D721Med (cell line): ENCODE results near the gene TBX15.

Experiments
- DNase-seq: peaks from one replicate; pipeline ENCODE4 v3.0.0; 2011; ENCODE audit warnings: low spot score; ENCODE audit not compliant: insufficient read length
- FAIRE-seq: peaks from 2 replicates; lab custom pipeline; 2011; peaks lifted over from hg19 to GRCh38; lab: Jason Lieb, UNC
- CTCF ChIP-seq: IDR thresholded peaks from 2 replicates; pipeline ENCODE4 v1.5.1; 2012; ENCODE audit warnings: mild to moderate bottlenecking, control low read depth; ENCODE audit not compliant: insufficient read depth; ENCODE audit errors: missing control alignments

Gene TBX15

GRCh38 chr1:118984722-118985639, 3.2 kb downstream of the TBX15 start:
- TF ChIP-seq CTCF, result no peak
- no peak for FAIRE-seq
- no peak for DNase-seq

GRCh38 chr1:118984086-118984721, 3.9 kb downstream of the TBX15 start:
- no peak for TF ChIP-seq CTCF
- no peak for DNase-seq
- FAIRE-seq, result no peak

- no peak for DNase-seq
Observed at GRCh38 chr1:118983558-118984041, 4.5 kb downstream of the TBX15 start.

GRCh38 chr1:118982821-118983557, 5.2 kb downstream of the TBX15 start:
- TF ChIP-seq CTCF, result no peak
- DNase-seq (no peak), FAIRE-seq (no peak)

More at GRCh38 chr1:118983558-118984041, 4.5 kb downstream of the TBX15 start:
- no peak for TF ChIP-seq CTCF
- no peak for FAIRE-seq

GRCh38 chr1:118982266-118982665, 5.9 kb downstream of the TBX15 start:
- DNase-seq (no peak), FAIRE-seq (no peak)
- no peak for TF ChIP-seq CTCF

- DNase-seq, result no peak
- TF ChIP-seq CTCF, result no peak
- no peak for FAIRE-seq
Observed at GRCh38 chr1:118981436-118981835, 6.7 kb downstream of the TBX15 start.
